ENCODE results near the gene KLRF2.
A peak's percentile ranks its signal among the peaks of the same experiment; 100 is the strongest.

The KLRF2 gene

DNA sequence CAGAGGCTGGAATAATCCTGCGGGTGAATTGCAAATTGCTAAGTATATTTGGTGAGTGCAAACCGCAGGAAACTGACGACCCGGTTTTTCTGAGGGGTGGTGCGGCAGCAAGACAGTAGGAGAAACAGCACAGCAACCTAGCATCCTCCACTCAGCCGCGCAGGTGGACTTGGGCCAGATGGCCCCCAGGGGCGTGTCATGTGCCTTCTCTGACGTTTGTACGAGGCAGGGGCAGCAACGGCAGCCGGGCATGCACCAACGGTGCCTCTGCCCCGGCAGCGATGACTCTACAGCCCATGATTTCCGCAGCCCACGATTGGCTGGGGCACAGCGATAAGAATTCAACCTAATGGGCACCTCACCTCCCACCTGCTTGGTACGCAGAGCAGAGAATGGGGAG, 62.0 kb downstream of the KLRF2 start:
- DNase-seq: peak; percentile 49

DNA sequence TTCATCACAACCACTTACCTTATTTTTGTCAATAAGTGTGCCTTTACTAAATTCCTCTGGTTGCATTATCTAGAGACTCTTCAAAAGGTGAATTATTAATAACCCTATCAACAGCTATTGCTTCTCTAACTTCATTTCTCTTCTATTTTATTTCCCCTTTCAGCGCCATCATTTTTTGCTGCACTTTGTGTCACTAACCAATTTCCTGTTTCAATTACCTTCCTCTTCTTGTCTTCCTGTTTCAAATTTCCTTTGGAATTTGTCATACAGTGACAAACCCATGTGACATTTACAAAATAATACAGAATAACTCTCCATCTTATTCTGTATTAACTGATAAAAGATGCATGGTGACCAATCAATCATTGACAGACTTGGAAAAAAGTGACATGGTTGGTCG, 63.1 kb downstream of the KLRF2 start:
- no peak for DNase-seq

All from NCI-H82 (cell line).